Measurements from ENCODE around the gene ARMC3. TPM values are rescaled to one million over a fixed set of nuclear protein-coding genes. Genes with fewer than 3 reads are reported as not detected.

The ARMC3 gene, protein sequence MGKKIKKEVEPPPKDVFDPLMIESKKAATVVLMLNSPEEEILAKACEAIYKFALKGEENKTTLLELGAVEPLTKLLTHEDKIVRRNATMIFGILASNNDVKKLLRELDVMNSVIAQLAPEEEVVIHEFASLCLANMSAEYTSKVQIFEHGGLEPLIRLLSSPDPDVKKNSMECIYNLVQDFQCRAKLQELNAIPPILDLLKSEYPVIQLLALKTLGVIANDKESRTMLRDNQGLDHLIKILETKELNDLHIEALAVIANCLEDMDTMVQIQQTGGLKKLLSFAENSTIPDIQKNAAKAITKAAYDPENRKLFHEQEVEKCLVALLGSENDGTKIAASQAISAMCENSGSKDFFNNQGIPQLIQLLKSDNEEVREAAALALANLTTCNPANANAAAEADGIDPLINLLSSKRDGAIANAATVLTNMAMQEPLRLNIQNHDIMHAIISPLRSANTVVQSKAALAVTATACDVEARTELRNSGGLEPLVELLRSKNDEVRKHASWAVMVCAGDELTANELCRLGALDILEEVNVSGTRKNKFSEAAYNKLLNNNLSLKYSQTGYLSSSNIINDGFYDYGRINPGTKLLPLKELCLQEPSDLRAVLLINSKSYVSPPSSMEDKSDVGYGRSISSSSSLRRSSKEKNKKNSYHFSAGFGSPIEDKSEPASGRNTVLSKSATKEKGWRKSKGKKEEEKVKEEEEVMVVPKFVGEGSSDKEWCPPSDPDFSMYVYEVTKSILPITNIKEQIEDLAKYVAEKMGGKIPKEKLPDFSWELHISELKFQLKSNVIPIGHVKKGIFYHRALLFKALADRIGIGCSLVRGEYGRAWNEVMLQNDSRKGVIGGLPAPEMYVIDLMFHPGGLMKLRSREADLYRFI
- total RNA-seq (2011; cell fraction: chromatin; rRNA removed; ENCODE audit: low replicate concordance): 0.35 and 1.0 TPM in 2 replicates
- total RNA-seq (2011; cell fraction: nucleolus; rRNA removed): 0.33 TPM in 1 of 2 replicates, not detected in the other
- total RNA-seq (2011; cell fraction: nucleoplasm; rRNA removed): 0.51 and 0.69 TPM in 2 replicates
- total RNA-seq (2014; rRNA removed) (0.45 and 0.77 TPM in 2 replicates), total RNA-seq (2014; rRNA removed; fragmentation: Illumina TruSeq; extraction: Trizol) (0.38 and 0.62 TPM in 2 replicates), total RNA-seq (2015; rRNA removed; fragmentation: Illumina TruSeq; extraction: Trizol) (0.30 and 0.33 TPM in 2 replicates), total RNA-seq (2021) (0.35 and 0.58 TPM in 2 replicates), polyA plus RNA-seq (2011; rRNA removed) (0.20 and 0.54 TPM in 2 replicates), polyA plus RNA-seq (2014; fragmentation: Illumina TruSeq; extraction: Trizol) (0.86 and 1.3 TPM in 2 replicates), polyA plus RNA-seq (2014; fragmentation: Nextera tagmentation; extraction: Ambion mirVana) (under 1 TPM; 0.56 to 0.89 TPM), polyA plus RNA-seq (2014; rRNA removed) (0.22 and 1.1 TPM in 2 replicates), polyA minus RNA-seq (2011; rRNA and poly(A)+ RNA removed) (0.69 and 0.77 TPM in 2 replicates), Bru-seq, nascent RNA (percentile 31 among the genes with signal in this experiment), BruChase-seq, experiment 1, labeled RNA remaining after a 2-hour chase (percentile 30 among the genes with signal in this experiment), BruChase-seq, experiment 2, labeled RNA remaining after a 6-hour chase (percentile 25 among the genes with signal in this experiment)
- 0.07 and 0.15 TPM in 2 replicates for polyA plus RNA-seq (2011; cell fraction: cytosol; rRNA removed)
- 0.24 and 0.67 TPM in 2 replicates for polyA plus RNA-seq (2011; cell fraction: nucleus; rRNA removed)
- polyA plus RNA-seq (2012): 0.47 and 0.53 TPM in 2 replicates
- polyA minus RNA-seq (2011; cell fraction: cytosol; rRNA and poly(A)+ RNA removed): 1.8 TPM in 1 of 2 replicates, not detected in the other
- 0.27 and 0.33 TPM in 2 replicates for polyA minus RNA-seq (2011; cell fraction: nucleus; rRNA and poly(A)+ RNA removed)
- long read RNA-seq, experiment 1, partial matches to known transcripts: 0 of 1 reads
- long read RNA-seq, experiment 1, other reads (novel, unspliced or antisense): 1 of 1 reads
- long read RNA-seq, experiment 2: 0 reads
- long read RNA-seq, experiment 3: 0 reads

DNA sequence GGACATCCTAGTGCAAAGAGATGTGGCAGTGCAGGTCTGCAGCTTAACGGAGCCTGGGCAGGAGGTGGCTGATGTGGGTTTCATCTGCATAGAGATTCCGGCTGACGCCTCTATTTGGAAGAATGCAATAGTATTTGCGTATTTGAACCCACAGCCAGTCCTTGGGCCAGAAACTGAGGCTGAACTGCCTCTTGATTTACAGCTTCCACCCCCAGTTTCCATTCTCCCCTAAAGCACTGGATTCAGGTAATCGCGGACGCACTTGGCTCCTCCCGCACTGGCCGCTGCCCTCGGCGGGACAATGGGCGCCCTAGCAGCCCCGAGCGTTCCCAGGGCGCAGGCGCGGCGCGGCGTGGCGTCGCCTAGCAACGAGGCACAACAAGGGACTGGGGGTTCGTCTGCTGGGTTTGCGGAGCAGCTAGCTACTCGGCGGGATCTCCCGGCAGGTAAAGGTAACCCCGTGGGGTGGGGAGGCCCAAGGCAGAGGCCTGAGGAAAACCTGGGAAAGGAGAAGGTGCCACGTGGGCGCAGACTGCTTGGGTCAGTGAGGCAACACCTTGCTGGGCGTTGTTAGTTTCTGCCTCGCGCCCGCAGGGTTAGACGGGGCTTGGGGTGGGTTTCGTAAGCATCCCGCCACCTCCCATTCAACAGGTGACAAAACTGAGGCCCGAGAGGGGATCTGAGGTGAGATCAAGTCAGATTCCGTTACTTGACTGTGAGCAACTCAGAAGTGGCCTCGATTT, at the start of gene ARMC3:
ARMC3 (plus strand) TSS at position 393 of the 743 bp plus-strand sequence. CDS start 3,944 bp downstream, outside the sequence.
- peak within 1 kb of the TSS; percentile 42 to 77; a peak in 3 of 4 replicates for H3K9ac ChIP-seq (ENCODE audit: insufficient read depth in 1 of 2, low read depth in 2 of 2, low read length in 2 of 2)
- peak; percentile 44 to 68 (median 57) for DNase-seq (ENCODE audit: extremely low read depth in 1 of 4, low spot score in 3 of 4)
- no peak within 1 kb of the TSS for H3K27ac ChIP-seq (ENCODE audit: extremely low read depth, low read depth, low read length)
- H3K9me3 ChIP-seq (replicated peaks; ENCODE audit: control insufficient read depth, insufficient read depth, low read depth, low read length): no peaks in the 10 kb centered on the region
- peaks cover 0 to 5% of the 10 kb centered on the region in 2 experiments; a peak in 1 of 5 replicates for H3K4me1 ChIP-seq (replicated peaks in 1 of 2; ENCODE audit: control insufficient read depth in 2 of 2, insufficient read depth in 2 of 2, low read length in 2 of 2)
- H3K79me2 ChIP-seq (ENCODE audit: control insufficient read depth, insufficient read depth, low read length): no peaks in the 10 kb centered on the region
- H3K4me2 ChIP-seq (ENCODE audit: insufficient read depth, low read length): peak within 1 kb of the TSS; percentile 58
- 50% methylated on average over 40 of the region's 41 CpGs for WGBS (ENCODE audit: insufficient coverage, low coverage, missing lambda C conversion rate)
- H3K27me3 ChIP-seq (ENCODE audit: control insufficient read depth in 2 of 2, insufficient read depth in 2 of 2, low read length in 2 of 2): no peaks in the 10 kb centered on the region
- peak within 1 kb of the TSS; percentile 16 for H3K4me3 ChIP-seq
- ATAC-seq: peak; percentile 96
- CTCF ChIA-PET (ENCODE audit: low intra/inter-chr PET ratio): no interaction called here
- intact Hi-C loops (cut with micrococcal nuclease): no loop called here
- no peaks in the 10 kb centered on the region for H3K36me3 ChIP-seq (ENCODE audit: control insufficient read depth, insufficient read depth, low read length)
- in situ Hi-C loops (cut with MboI): no loop called here
- no peak for FAIRE-seq
- no peaks in the 10 kb centered on the region for H4K20me1 ChIP-seq (replicated peaks; ENCODE audit: control insufficient read depth, insufficient read depth, low read length)
- H3K9me1 ChIP-seq (ENCODE audit: control insufficient read depth, insufficient read depth, low read length): no peaks in the 10 kb centered on the region
- POLR2A ChIA-PET: interaction anchor here (0.7 to 1.0 kb wide), 2 partner anchors 9 to 15 kb away, joined by 5 to 7 read pairs; no protein-coding TSS in a partner anchor
- no TSS peak for BruUV-seq (replicated peaks)
- peak within 1 kb of the TSS; percentile 90 for H2AFZ ChIP-seq (ENCODE audit: low read depth, low read length)
- TF ChIP-seq BCOR (IDR thresholded peaks at IDR 0.05) (peak; percentile 31; the same call in 1 of the 2 replicates), SMARCE1 (IDR thresholded peaks at IDR 0.05) (no peak), GATAD2A (IDR thresholded peaks at IDR 0.05) (no peak), L3MBTL2 (IDR thresholded peaks at IDR 0.05) (peak; percentile 45; the same call in 1 of the 2 replicates), ZNF436 (CRISPR knock-in tag; IDR thresholded peaks at IDR 0.05) (no peak), MTA2 (IDR thresholded peaks at IDR 0.05; ENCODE audit: low read depth) (no peak)
- TF ChIP-seq, protein P1, sequence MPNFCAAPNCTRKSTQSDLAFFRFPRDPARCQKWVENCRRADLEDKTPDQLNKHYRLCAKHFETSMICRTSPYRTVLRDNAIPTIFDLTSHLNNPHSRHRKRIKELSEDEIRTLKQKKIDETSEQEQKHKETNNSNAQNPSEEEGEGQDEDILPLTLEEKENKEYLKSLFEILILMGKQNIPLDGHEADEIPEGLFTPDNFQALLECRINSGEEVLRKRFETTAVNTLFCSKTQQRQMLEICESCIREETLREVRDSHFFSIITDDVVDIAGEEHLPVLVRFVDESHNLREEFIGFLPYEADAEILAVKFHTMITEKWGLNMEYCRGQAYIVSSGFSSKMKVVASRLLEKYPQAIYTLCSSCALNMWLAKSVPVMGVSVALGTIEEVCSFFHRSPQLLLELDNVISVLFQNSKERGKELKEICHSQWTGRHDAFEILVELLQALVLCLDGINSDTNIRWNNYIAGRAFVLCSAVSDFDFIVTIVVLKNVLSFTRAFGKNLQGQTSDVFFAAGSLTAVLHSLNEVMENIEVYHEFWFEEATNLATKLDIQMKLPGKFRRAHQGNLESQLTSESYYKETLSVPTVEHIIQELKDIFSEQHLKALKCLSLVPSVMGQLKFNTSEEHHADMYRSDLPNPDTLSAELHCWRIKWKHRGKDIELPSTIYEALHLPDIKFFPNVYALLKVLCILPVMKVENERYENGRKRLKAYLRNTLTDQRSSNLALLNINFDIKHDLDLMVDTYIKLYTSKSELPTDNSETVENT (CRISPR knock-in tag; IDR thresholded peaks at IDR 0.05): no peak
- TF ChIP-seq, protein P2, sequence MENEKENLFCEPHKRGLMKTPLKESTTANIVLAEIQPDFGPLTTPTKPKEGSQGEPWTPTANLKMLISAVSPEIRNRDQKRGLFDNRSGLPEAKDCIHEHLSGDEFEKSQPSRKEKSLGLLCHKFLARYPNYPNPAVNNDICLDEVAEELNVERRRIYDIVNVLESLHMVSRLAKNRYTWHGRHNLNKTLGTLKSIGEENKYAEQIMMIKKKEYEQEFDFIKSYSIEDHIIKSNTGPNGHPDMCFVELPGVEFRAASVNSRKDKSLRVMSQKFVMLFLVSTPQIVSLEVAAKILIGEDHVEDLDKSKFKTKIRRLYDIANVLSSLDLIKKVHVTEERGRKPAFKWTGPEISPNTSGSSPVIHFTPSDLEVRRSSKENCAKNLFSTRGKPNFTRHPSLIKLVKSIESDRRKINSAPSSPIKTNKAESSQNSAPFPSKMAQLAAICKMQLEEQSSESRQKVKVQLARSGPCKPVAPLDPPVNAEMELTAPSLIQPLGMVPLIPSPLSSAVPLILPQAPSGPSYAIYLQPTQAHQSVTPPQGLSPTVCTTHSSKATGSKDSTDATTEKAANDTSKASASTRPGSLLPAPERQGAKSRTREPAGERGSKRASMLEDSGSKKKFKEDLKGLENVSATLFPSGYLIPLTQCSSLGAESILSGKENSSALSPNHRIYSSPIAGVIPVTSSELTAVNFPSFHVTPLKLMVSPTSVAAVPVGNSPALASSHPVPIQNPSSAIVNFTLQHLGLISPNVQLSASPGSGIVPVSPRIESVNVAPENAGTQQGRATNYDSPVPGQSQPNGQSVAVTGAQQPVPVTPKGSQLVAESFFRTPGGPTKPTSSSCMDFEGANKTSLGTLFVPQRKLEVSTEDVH (IDR thresholded peaks at IDR 0.05; ENCODE audit: low read depth, partially characterized antibody): no peak

Data from K562 (cell line).